DOHH2 (cell line): ENCODE data around the gene CDKAL1.

Experiments used
- H3F3A ChIP-seq: fragments of 200-600 bp; sonication (generic), shearing (Covaris generic); 2 replicates; pipeline ENCODE4 v1.6.0; 2016; ENCODE audit warnings: antibody characterized with exemption, mild to moderate bottlenecking; ENCODE audit not compliant: control insufficient read depth, insufficient read depth
- H3K27ac ChIP-seq: fragments of 200-600 bp; sonication (generic); 2 replicates; pipeline ENCODE4 v1.5.1; 2014; ENCODE audit warnings: low read depth, mild to moderate bottlenecking, low read length, moderate library complexity
- H3K27me3 ChIP-seq: fragments of 200-600 bp; sonication (generic); 2 replicates; pipeline ENCODE4 v1.6.1; 2014; ENCODE audit warnings: mild to moderate bottlenecking, low read length, mixed read lengths; ENCODE audit not compliant: control insufficient read depth
- H3K36me3 ChIP-seq: fragments of 200-600 bp; sonication (generic); 2 replicates; pipeline ENCODE4 v1.6.1; 2014; ENCODE audit warnings: mild to moderate bottlenecking, low read length, moderate library complexity, mixed read lengths; ENCODE audit not compliant: control insufficient read depth
- H3K4me1 ChIP-seq: fragments of 200-600 bp; sonication (generic); 2 replicates; pipeline ENCODE4 v1.6.1; 2014; ENCODE audit warnings: mild to moderate bottlenecking, low read length, mixed read lengths; ENCODE audit not compliant: control insufficient read depth
- H3K4me2 ChIP-seq: fragments of 200-600 bp; sonication (generic); 2 replicates; pipeline ENCODE4 v1.6.0; 2014; ENCODE audit warnings: mild to moderate bottlenecking, low read length, moderate library complexity
- H3K4me3 ChIP-seq: fragments of 200-600 bp; sonication (generic); 2 replicates; pipeline ENCODE4 v1.5.1; 2014; ENCODE audit warnings: mild to moderate bottlenecking, low read length, mixed read lengths
- H3K79me2 ChIP-seq: fragments of 200-600 bp; sonication (generic); 2 replicates; pipeline ENCODE4 v1.6.1; 2014; ENCODE audit warnings: mild to moderate bottlenecking, low read length, mixed read lengths; ENCODE audit not compliant: control insufficient read depth
- H3K9me2 ChIP-seq: fragments of 200-600 bp; sonication (generic); replicated peaks from 2 replicates; pipeline ENCODE4 v1.6.1; 2014; ENCODE audit warnings: mild to moderate bottlenecking, low read length, mixed read lengths; ENCODE audit not compliant: control insufficient read depth
- H3K9me3 ChIP-seq: fragments of 200-600 bp; sonication (generic); 2 replicates; pipeline ENCODE4 v1.6.1; 2014; ENCODE audit warnings: antibody characterized with exemption, low read length, mixed read lengths; ENCODE audit not compliant: control insufficient read depth, insufficient read depth
- H4K20me1 ChIP-seq: fragments of 200-600 bp; sonication (generic); 2 replicates; pipeline ENCODE4 v1.6.0; 2014; ENCODE audit warnings: low read depth, mild to moderate bottlenecking, antibody characterized with exemption, low read length, moderate library complexity; ENCODE audit not compliant: control insufficient read depth, insufficient read depth
- EZH2phosphoT487 ChIP-seq: fragments of 200-600 bp; sonication (generic); IDR thresholded peaks from 2 replicates; pipeline ENCODE4 v1.6.1; 2017; ENCODE audit warnings: borderline replicate concordance, mild to moderate bottlenecking, antibody characterized with exemption, low read length, moderate library complexity, mixed read lengths
- TF ChIP-seq, protein P1 (sequence below): fragments of 200-600 bp; sonication (generic); IDR thresholded peaks from one replicate; pipeline ENCODE4 v1.5.1; 2014; ENCODE audit warnings: antibody characterized with exemption, mild to moderate bottlenecking, low read depth, low read length; ENCODE audit not compliant: poor library complexity, severe bottlenecking

The CDKAL1 gene

DNA sequence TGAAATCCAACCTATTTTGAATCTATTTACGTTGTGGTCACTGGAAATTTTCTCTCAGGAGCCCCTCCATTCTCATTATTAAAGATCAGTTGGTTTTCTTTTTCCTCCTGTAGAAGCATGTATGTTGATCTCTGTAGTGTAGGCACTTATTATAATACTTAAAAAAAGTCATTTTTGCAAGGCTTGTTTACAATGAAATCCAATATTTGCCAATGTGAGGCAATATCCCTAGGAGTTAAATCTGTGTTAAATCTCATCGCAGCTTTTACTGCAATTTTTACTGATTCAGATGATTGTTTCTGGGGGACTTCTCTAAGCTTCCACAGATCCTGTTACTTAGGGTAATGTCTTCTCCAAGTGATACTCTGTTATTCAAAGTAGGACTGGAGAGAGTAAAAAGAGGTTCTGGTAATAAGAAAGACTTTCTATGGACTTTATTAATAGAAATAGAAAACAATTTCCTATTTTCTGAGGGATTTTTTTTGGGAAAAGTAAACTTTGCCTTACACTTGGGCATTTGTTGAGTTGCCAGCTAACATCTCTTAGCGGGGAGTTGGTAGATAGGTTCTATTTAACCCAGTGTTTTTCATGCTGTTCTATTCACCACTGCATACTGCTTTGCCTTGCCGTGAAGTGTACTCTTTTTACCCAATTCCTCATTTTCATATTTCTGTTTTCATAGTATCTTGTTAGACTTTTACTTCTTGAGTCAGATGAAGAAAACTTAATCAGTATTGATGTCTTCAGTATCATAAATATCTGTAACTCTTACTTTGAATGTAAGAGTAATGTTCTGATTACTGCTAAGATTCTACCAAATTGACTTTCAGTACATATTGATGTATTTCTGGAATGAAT is 48.6 kb downstream of the CDKAL1 start:
- no peaks in the 10 kb centered on the region for H3K9me3 ChIP-seq
- no peaks in the 10 kb centered on the region for H4K20me1 ChIP-seq
- no peaks in the 10 kb centered on the region for H3K4me1 ChIP-seq
- no peak overlapping the region for H3K4me2 ChIP-seq
- H3K27me3 ChIP-seq: no peaks in the 10 kb centered on the region
- H3K36me3 ChIP-seq: peaks cover 14% of the 10 kb centered on the region; the same call in 1 of the 2 replicates
- no peaks in the 10 kb centered on the region for H3K9me2 ChIP-seq
- no peak overlapping the region for H3K27ac ChIP-seq
- no peak overlapping the region for H3K4me3 ChIP-seq
- TF ChIP-seq, protein P1, sequence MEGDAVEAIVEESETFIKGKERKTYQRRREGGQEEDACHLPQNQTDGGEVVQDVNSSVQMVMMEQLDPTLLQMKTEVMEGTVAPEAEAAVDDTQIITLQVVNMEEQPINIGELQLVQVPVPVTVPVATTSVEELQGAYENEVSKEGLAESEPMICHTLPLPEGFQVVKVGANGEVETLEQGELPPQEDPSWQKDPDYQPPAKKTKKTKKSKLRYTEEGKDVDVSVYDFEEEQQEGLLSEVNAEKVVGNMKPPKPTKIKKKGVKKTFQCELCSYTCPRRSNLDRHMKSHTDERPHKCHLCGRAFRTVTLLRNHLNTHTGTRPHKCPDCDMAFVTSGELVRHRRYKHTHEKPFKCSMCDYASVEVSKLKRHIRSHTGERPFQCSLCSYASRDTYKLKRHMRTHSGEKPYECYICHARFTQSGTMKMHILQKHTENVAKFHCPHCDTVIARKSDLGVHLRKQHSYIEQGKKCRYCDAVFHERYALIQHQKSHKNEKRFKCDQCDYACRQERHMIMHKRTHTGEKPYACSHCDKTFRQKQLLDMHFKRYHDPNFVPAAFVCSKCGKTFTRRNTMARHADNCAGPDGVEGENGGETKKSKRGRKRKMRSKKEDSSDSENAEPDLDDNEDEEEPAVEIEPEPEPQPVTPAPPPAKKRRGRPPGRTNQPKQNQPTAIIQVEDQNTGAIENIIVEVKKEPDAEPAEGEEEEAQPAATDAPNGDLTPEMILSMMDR: no peak
- TF ChIP-seq EZH2phosphoT487: no peak
- no peaks in the 10 kb centered on the region for H3F3A ChIP-seq
- no peaks in the 10 kb centered on the region for H3K79me2 ChIP-seq

DNA sequence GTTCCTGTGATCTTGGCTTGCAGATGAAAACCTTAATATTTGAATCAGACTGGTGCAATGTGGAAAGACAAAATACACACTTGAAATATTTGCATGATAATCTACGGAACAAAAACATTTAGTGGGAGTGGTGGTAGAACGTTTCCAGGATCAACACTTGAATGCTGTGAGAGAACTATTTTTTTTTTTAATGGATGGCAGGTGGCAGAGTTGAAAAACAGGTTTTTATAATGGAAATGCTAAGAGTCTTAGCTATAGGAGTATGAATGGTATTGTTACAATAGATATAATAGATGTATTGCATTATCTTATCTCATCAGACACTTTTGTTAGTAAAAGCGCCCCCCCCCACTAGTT is 49.2 kb downstream of the CDKAL1 start:
- no peak overlapping the region for H3K27ac ChIP-seq
- no peaks in the 10 kb centered on the region for H3K4me1 ChIP-seq
- no peaks in the 10 kb centered on the region for H4K20me1 ChIP-seq
- H3K79me2 ChIP-seq: no peaks in the 10 kb centered on the region
- no peaks in the 10 kb centered on the region for H3K9me3 ChIP-seq
- H3K36me3 ChIP-seq: peaks cover 14% of the 10 kb centered on the region; the same call in 1 of the 2 replicates
- no peak overlapping the region for H3K4me3 ChIP-seq
- no peaks in the 10 kb centered on the region for H3K27me3 ChIP-seq
- H3F3A ChIP-seq: no peaks in the 10 kb centered on the region
- no peak for TF ChIP-seq EZH2phosphoT487
- TF ChIP-seq, protein P1: no peak
- H3K9me2 ChIP-seq: no peaks in the 10 kb centered on the region
- H3K4me2 ChIP-seq: no peak overlapping the region

DNA sequence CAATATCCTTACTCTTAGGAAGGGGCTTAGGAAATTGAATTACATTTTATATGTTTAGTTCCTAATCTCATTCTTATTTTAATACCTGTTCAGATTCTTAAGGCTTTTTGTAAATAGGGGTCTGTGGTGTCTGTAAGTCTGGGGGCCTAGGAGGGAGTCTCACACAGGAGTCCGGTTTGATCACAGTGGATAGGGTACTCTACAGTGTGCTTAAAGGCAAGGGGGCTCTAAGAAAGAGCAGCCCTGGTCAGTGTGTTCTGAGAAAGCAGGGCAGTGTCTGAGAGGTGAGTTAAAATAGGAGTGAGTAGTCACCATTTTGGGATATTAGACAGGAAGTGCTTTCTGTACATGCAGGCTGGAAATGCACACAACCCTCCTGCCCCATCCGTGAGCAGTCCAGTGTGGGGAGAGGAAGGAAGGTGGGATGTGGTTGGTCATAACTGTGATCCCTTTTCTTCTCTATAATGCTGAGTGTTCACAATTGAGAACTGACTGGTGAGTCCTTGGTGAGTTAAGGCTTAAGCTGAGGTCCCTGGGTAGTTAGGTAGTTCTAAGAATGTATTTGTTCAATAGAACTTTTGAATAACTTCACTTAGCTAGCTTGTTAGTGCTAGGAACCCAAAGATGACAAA is 50.0 kb downstream of the CDKAL1 start:
- Histone ChIP-seq H3K79me2 (no peaks in the 10 kb centered on the region), H3K4me2 (no peak overlapping the region), H3K9me3 (no peaks in the 10 kb centered on the region), H3K27me3 (no peaks in the 10 kb centered on the region), H3K36me3 (peaks cover 14% of the 10 kb centered on the region; the same call in 1 of the 2 replicates), H3K27ac (no peak overlapping the region), H4K20me1 (no peaks in the 10 kb centered on the region), H3K9me2 (no peaks in the 10 kb centered on the region), H3F3A (0 out of 2 replicates have a peak, but pooled peaks cover 1% of the 10 kb centered on the region), H3K4me3 (no peak overlapping the region), H3K4me1 (no peaks in the 10 kb centered on the region)
- no peak for TF ChIP-seq EZH2phosphoT487
- TF ChIP-seq, protein P1: no peak
